ENCODE data around the gene KRTAP12-4.

GRCh38 chr21:44681152-44681551, 26.7 kb upstream of the KRTAP12-4 start:
- no peak for TF ChIP-seq CTCF (IDR thresholded peaks at IDR 0.05; ENCODE audit: poor library complexity, severe bottlenecking)
- TF ChIP-seq SMC3 (conservative IDR thresholded peaks at IDR 0.05; ENCODE audit: poor library complexity): no peak
- no peak for TF ChIP-seq EZH2 (IDR thresholded peaks at IDR 0.05; ENCODE audit: borderline replicate concordance, insufficient read depth, low read length, poor library complexity, severe bottlenecking)

Data from neural cell (in vitro differentiated cells).